NT2/D1 (cell line): ENCODE data around the gene USP49.

Experiments used
- SUZ12 ChIP-seq: IDR thresholded peaks from 2 replicates; pipeline ENCODE4 v1.6.1; 2011; ENCODE audit not compliant: insufficient read length, insufficient read depth; ENCODE audit errors: extremely low read depth
- YY1 ChIP-seq: IDR thresholded peaks from 2 replicates; pipeline ENCODE4 v1.6.1; 2011; ENCODE audit not compliant: insufficient read length, insufficient read depth
- ZNF274 ChIP-seq: IDR thresholded peaks from 2 replicates; pipeline ENCODE4 v1.6.1; 2011; ENCODE audit warnings: mild to moderate bottlenecking, low read depth, low read length

GRCh38 chr6:41778895-41779294, 116.3 kb downstream of the USP49 start:
- TF ChIP-seq SUZ12 = no peak
- TF ChIP-seq YY1 = no peak
- no peak for TF ChIP-seq ZNF274
